Gastrocnemius medialis (tissue), 4 donors: Measurements from ENCODE around the gene KCNK4. TPM values are rescaled to one million over a fixed set of nuclear protein-coding genes. Genes with fewer than 3 reads are reported as not detected.

ENCODE experiments used
- ATAC-seq, 2 donors: fragments of 150-250 bp; one replicate each; pipeline ENCODE4 v1.9.1; 2016
- DNase-seq, 2 donors: peaks; one replicate each; pipeline ENCODE4 v3.0.0-alpha.2; 2019
- H3K27ac ChIP-seq, 4 donors: fragments of 200-600 bp; sonication (generic); 1 replicate in 1 of 4; 2 replicates in 3 of 4; pipeline ENCODE4 v1.5.1; 2016 to 2018; ENCODE audit warnings: mild to moderate bottlenecking in 2 of 4, moderate library complexity in 1 of 4
- H3K27me3 ChIP-seq, 3 donors: fragments of 200-600 bp; sonication (generic) in 2 of 3; 1 replicate in 1 of 3; 2 replicates in 2 of 3; pipeline versions ENCODE4 v1.5.1 to v1.6.0; 2016 to 2019; ENCODE audit warnings: mild to moderate bottlenecking in 1 of 3, moderate library complexity in 1 of 3
- H3K36me3 ChIP-seq, 2 donors: fragments of 200-600 bp; sonication (generic) in 1 of 2; one replicate each; pipeline ENCODE4 v1.5.1; 2017 to 2018
- H3K4me1 ChIP-seq, 2 donors: fragments of 200-600 bp; sonication (generic) in 1 of 2; one replicate each; pipeline ENCODE4 v1.5.1; 2016 to 2017; ENCODE audit warnings: mild to moderate bottlenecking in 2 of 2
- H3K4me3 ChIP-seq, 4 donors: fragments of 200-600 bp; sonication (generic) in 3 of 4; 1 replicate in 1 of 4; 2 replicates in 3 of 4; pipeline ENCODE4 v1.5.1; 2016 to 2019; ENCODE audit warnings: mild to moderate bottlenecking in 2 of 4
- H3K9me3 ChIP-seq, 3 donors: fragments of 200-600 bp; sonication (generic) in 2 of 3; 1 replicate in 1 of 3; 2 replicates in 2 of 3; pipeline ENCODE4 v1.5.1; 2016 to 2019
- CTCF ChIP-seq, 5 experiments: fragments of 450-650 bp in 3 of 5; fragments of 200-600 bp in 2 of 5; sonication (generic) in 2 of 5; IDR thresholded peaks in 4 of 5; conservative IDR thresholded peaks in 1 of 5; 1 replicate in 4 of 5; 2 replicates in 1 of 5; pipeline ENCODE4 v1.5.1; 2016 to 2019; ENCODE audit warnings: antibody characterized with exemption in 5 of 5, mild to moderate bottlenecking in 3 of 5, moderate library complexity in 3 of 5
- POLR2A ChIP-seq, 2 donors: fragments of 450-650 bp; IDR thresholded peaks; one replicate each; pipeline ENCODE4 v1.6.1; 2017; ENCODE audit warnings: antibody characterized with exemption in 2 of 2, mild to moderate bottlenecking in 2 of 2, moderate library complexity in 2 of 2
- in situ Hi-C, 4 donors: fragments of 200-750 bp; cut with MboI; loops; one replicate each; pipeline versions ENCODE4 v1.15.0 to v1.8.0; 2017; ENCODE audit warnings: low sequenced_read_pairs in 4 of 4
- intact Hi-C: fragments of 100-400 bp; cut with DNase I; formaldehyde crosslinking; loops from one replicate; pipeline ENCODE4 v1.15.1; 2023; ENCODE audit warnings: low total_unique reads
- total RNA-seq, 4 donors: library from RNA; depleted of rRNA; stranded (reverse); fragments of >200 nt; gene quantifications; one replicate each; pipeline versions ENCODE4 v1.1.0 to v1.2.3, GENCODE V29; 2016

KCNK4 gene
- total RNA-seq, 4 donors from 2014 or later = not detected

- TF ChIP-seq CTCF (IDR thresholded peaks at IDR 0.05 in 4 of 5, conservative IDR thresholded peaks at IDR 0.05 in 1 of 5) = no peak
- TF ChIP-seq POLR2A (IDR thresholded peaks at IDR 0.05) = no peak
- no peak for DNase-seq
- Histone ChIP-seq H3K27me3 (no peaks in the 10 kb centered on the region), H3K4me3 (no peak overlapping the region), H3K4me1 (peaks cover 0 to 8% of the 10 kb centered on the region in 2 donors), H3K27ac (no peak overlapping the region), H3K36me3 (peaks cover 0 to 16% of the 10 kb centered on the region in 2 donors), H3K9me3 (no peaks in the 10 kb centered on the region)
- no peak for ATAC-seq
- intact Hi-C loops (no loop called here), in situ Hi-C loops (no loop called here)
These were observed 33.8 kb downstream of the KCNK4 start for GRCh38 chr11:64324692-64325469.

- in situ Hi-C loops (no loop called here), intact Hi-C loops (no loop called here)
- Histone ChIP-seq H3K36me3 (no peaks in the 10 kb centered on the region), H3K9me3 (no peaks in the 10 kb centered on the region), H3K4me1 (peaks cover 0 to 8% of the 10 kb centered on the region in 2 donors), H3K27ac (no peak overlapping the region), H3K27me3 (no peaks in the 10 kb centered on the region), H3K4me3 (no peak overlapping the region)
- no peak for TF ChIP-seq CTCF (IDR thresholded peaks at IDR 0.05 in 4 of 5, conservative IDR thresholded peaks at IDR 0.05 in 1 of 5)
- no peak for TF ChIP-seq POLR2A (IDR thresholded peaks at IDR 0.05)
- no peak for DNase-seq
- no peak for ATAC-seq
These were observed 36.3 kb downstream of the KCNK4 start for GRCh38 chr11:64327375-64327774.

GRCh38 chr11:64327993-64328392 lies 36.9 kb downstream of the KCNK4 start:
- peaks cover 0 to 8% of the 10 kb centered on the region in 2 donors for H3K4me1 ChIP-seq
- TF ChIP-seq POLR2A (IDR thresholded peaks at IDR 0.05) (no peak), CTCF (IDR thresholded peaks at IDR 0.05 in 4 of 5, conservative IDR thresholded peaks at IDR 0.05 in 1 of 5) (no peak)
- H3K9me3 ChIP-seq = no peaks in the 10 kb centered on the region
- H3K27ac ChIP-seq = no peak overlapping the region
- no peak overlapping the region for H3K4me3 ChIP-seq
- intact Hi-C loops (no loop called here), in situ Hi-C loops (no loop called here)
- ATAC-seq (no peak), DNase-seq (no peak)
- H3K27me3 ChIP-seq = no peaks in the 10 kb centered on the region
- no peaks in the 10 kb centered on the region for H3K36me3 ChIP-seq

- ATAC-seq = no peak
- H3K4me1 ChIP-seq = peaks cover 0 to 8% of the 10 kb centered on the region in 2 donors
- in situ Hi-C loops = no loop called here
These were observed 39.8 kb downstream of the KCNK4 start for GRCh38 chr11:64330888-64331287.

More at GRCh38 chr11:64330888-64331287, 39.8 kb downstream of the KCNK4 start:
- no peak for TF ChIP-seq POLR2A (IDR thresholded peaks at IDR 0.05)
- TF ChIP-seq CTCF (IDR thresholded peaks at IDR 0.05 in 4 of 5, conservative IDR thresholded peaks at IDR 0.05 in 1 of 5) = no peak
- Histone ChIP-seq H3K9me3 (no peaks in the 10 kb centered on the region), H3K36me3 (no peaks in the 10 kb centered on the region), H3K27me3 (no peaks in the 10 kb centered on the region), H3K27ac (no peak overlapping the region), H3K4me3 (no peak overlapping the region)
- DNase-seq = no peak
- intact Hi-C loops = no loop called here
